Heart right ventricle (tissue), 16 donors: ENCODE data around the gene BARHL1. TPM values are rescaled to one million over a fixed set of nuclear protein-coding genes. Genes with fewer than 3 reads are reported as not detected.

Source experiments
- ATAC-seq, 8 donors: fragments of 200-7000 bp; cut with Tn5 transposase; one replicate each; pipeline ENCODE4 v1.9.1; 2020; ENCODE audit warnings: mild to moderate bottlenecking in 8 of 8, moderate library complexity in 8 of 8, moderate number of reproducible peaks in 1 of 8
- DNase-seq, 2 donors: peaks; one replicate each; pipeline ENCODE4 v3.0.0-alpha.2; 2020
- H3K27ac ChIP-seq, 10 donors: fragments of 200-600 bp; sonication (generic) in 2 of 10; one replicate each; pipeline versions ENCODE4 v1.5.0 to v1.8.0; 2020 to 2022; ENCODE audit warnings: mild to moderate bottlenecking in 3 of 10
- H3K27me3 ChIP-seq, 7 donors: fragments of 200-600 bp; one replicate each; pipeline ENCODE4 v1.8.0; 2021 to 2022; ENCODE audit warnings: mild to moderate bottlenecking in 2 of 7
- H3K36me3 ChIP-seq, 9 donors: fragments of 200-600 bp; sonication (generic) in 1 of 9; one replicate each; pipeline versions ENCODE4 v1.5.0 to v1.8.0; 2020 to 2022; ENCODE audit warnings: mild to moderate bottlenecking in 2 of 9
- H3K4me1 ChIP-seq, 9 donors: fragments of 200-600 bp; sonication (generic) in 1 of 9; one replicate each; pipeline versions ENCODE4 v1.5.0 to v1.8.0; 2020 to 2022; ENCODE audit warnings: mild to moderate bottlenecking in 4 of 9
- H3K4me3 ChIP-seq, 10 donors: fragments of 200-600 bp; sonication (generic) in 2 of 10; one replicate each; pipeline versions ENCODE4 v1.5.0 to v1.8.0; 2020 to 2022; ENCODE audit warnings: mild to moderate bottlenecking in 7 of 10, moderate library complexity in 2 of 10
- H3K9me3 ChIP-seq, 11 donors: fragments of 200-600 bp in 10 of 11; sonication (generic) in 2 of 11; one replicate each; pipeline versions ENCODE4 v1.5.0 to v1.8.0; 2013 to 2022; ENCODE audit warnings: mild to moderate bottlenecking in 2 of 11, control low read depth in 1 of 11, moderate library complexity in 1 of 11
- WGBS, 2 donors: extraction: QIAGEN DNeasy Blood & Tissue Kit; methylation state at CpG; one replicate each; pipeline ENCODE4 v1.1.7; 2013; ENCODE audit warnings: inconsistent platforms in 1 of 2; 5-methylcytosine and 5-hydroxymethylcytosine counted together
- intact Hi-C, 10 donors: fragments of 100-400 bp; cut with DNase I; formaldehyde crosslinking; loops; one replicate each; pipeline versions ENCODE4 v1.11.1 to v1.14.2; 2022
- polyA plus RNA-seq, 2 donors: library from polyadenylated mRNA; stranded (reverse); fragments of 200-250 nt; gene quantifications; one replicate each; pipeline ENCODE4 v1.2.3, GENCODE V29; 2013
- total RNA-seq, 10 donors: library from RNA; stranded (reverse); fragmentation: NEBNext Ultra II Directional in 3 of 10; extraction: Animal tissue kit (Norgen Biotek cat#: 25700) in 3 of 10; gene quantifications; one replicate each; pipeline versions ENCODE4 v1.2.1 to v1.2.4, GENCODE V29; 2021 to 2023
- TF ChIP-seq, protein P1 (sequence below), 9 donors: fragments of 200-600 bp; sonication (generic) in 2 of 9; IDR thresholded peaks; one replicate each; pipeline versions ENCODE4 v1.5.0 to v1.8.0; 2021 to 2022; ENCODE audit warnings: antibody characterized with exemption in 9 of 9, mild to moderate bottlenecking in 5 of 9, moderate library complexity in 1 of 9
- donor health status: Arrhythmogenic right ventricular cardiomyopathy.
- donor health status: ischemic (EF 13 %, LVEDD 7.1; RV severe dilation, severe dysfunction).
- donor health status: healthy with polysubstance abuse.
- donor health status: DM: no; HTN: yes; CAD: no.
- donor health status: DM: no; HTN: no; CAD: no.
- donor health status: ischemic (EF 25% LVEDD 6.9; RV normal size, moderate dysfunction).
- donor health status: ischemic (EF 25% LVEDD 5.7; RV mildly dilated, moderate dysfunction).
- donor health status: healthy.
- donor health status: DM: yes; HTN: yes; CAD: no.
- donor health status: Ischemic cardiomyopathy.
- donor health status: ischemic (EF 35%, LVEDD 5.7; RV mildly dilated, moderate dysfunction).
- donor health status: nonischemic (EF 11% LVEDD 7.7; RV severe dilation, severe dysfunction).
- donor health status: DM: yes; HTN: yes; CAD: no.
- donor health status: PGD.
- donor health status: ischemic (EF 29% LVEDD 5.4; RV normal size, mild dysfunction).
- donor health status: nonischemic (EF 23%, LVEDD 6.1; RV moderate dilation, normal function).

BARHL1 gene
- total and polyA plus RNA-seq, 12 donors = not detected

DNA sequence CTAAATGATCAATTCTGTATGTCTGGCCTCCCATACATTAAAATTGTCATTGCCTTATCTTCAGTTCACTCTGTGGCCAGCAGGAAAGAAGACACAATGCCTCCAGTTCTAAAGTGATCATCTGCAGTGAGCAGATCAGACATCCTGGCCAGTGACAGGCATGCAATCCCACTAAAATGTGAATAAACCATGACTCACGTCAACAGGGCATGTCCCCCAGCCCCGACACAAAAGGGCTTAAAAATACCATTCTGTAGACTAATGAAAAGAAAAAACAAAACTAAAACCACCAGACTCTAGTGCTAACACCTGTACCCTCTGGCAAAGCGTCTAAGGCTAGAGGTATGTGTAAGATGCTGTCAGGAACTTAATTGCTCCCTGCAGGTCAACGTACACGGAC lies 48.9 kb downstream of the BARHL1 start:
- no peak overlapping the region for H3K4me3 ChIP-seq
- 91 to 94% methylated on average over 5 of the region's 5 CpGs for WGBS, 2 donors
- no peaks in the 10 kb centered on the region for H3K4me1 ChIP-seq
- intact Hi-C loops = no loop called here
- H3K36me3 ChIP-seq = peaks cover 0 to 72% (median 33%) of the 10 kb centered on the region in 9 donors
- H3K9me3 ChIP-seq = no peaks in the 10 kb centered on the region
- no peak overlapping the region for H3K27ac ChIP-seq
- DNase-seq (no peak), ATAC-seq (no peak)
- no peaks in the 10 kb centered on the region for H3K27me3 ChIP-seq
- TF ChIP-seq, protein P1, sequence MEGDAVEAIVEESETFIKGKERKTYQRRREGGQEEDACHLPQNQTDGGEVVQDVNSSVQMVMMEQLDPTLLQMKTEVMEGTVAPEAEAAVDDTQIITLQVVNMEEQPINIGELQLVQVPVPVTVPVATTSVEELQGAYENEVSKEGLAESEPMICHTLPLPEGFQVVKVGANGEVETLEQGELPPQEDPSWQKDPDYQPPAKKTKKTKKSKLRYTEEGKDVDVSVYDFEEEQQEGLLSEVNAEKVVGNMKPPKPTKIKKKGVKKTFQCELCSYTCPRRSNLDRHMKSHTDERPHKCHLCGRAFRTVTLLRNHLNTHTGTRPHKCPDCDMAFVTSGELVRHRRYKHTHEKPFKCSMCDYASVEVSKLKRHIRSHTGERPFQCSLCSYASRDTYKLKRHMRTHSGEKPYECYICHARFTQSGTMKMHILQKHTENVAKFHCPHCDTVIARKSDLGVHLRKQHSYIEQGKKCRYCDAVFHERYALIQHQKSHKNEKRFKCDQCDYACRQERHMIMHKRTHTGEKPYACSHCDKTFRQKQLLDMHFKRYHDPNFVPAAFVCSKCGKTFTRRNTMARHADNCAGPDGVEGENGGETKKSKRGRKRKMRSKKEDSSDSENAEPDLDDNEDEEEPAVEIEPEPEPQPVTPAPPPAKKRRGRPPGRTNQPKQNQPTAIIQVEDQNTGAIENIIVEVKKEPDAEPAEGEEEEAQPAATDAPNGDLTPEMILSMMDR (IDR thresholded peaks at IDR 0.05) = no peak

DNA sequence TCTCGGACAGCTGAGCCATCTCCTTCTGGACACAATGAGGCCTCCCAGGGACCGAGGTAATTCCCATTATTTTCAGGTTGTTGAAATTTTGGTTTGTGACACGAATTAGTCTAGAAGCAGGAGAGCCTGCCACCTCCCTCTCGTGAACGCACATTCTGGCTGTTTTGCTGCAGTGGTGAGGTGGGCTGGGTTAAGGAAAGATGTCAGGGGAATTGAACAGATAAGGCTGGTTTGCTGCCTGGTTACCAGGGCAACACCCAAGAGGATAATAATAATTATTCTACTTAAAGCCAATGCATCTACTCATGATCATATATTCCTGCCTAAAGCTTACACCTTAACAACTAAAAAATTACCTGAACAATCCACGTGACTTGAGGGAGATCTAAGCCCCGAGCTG lies 49.3 kb downstream of the BARHL1 start:
- Histone ChIP-seq H3K36me3 (peaks cover 0 to 71% (median 32%) of the 10 kb centered on the region in 9 donors), H3K9me3 (no peaks in the 10 kb centered on the region), H3K27ac (no peak overlapping the region), H3K27me3 (no peaks in the 10 kb centered on the region), H3K4me1 (no peaks in the 10 kb centered on the region), H3K4me3 (no peak overlapping the region)
- WGBS, 2 donors = 78 to 85% methylated on average over 7 of the region's 7 CpGs
- TF ChIP-seq, protein P1 (IDR thresholded peaks at IDR 0.05) = no peak
- no peak for DNase-seq
- intact Hi-C loops = no loop called here
- ATAC-seq = no peak

DNA sequence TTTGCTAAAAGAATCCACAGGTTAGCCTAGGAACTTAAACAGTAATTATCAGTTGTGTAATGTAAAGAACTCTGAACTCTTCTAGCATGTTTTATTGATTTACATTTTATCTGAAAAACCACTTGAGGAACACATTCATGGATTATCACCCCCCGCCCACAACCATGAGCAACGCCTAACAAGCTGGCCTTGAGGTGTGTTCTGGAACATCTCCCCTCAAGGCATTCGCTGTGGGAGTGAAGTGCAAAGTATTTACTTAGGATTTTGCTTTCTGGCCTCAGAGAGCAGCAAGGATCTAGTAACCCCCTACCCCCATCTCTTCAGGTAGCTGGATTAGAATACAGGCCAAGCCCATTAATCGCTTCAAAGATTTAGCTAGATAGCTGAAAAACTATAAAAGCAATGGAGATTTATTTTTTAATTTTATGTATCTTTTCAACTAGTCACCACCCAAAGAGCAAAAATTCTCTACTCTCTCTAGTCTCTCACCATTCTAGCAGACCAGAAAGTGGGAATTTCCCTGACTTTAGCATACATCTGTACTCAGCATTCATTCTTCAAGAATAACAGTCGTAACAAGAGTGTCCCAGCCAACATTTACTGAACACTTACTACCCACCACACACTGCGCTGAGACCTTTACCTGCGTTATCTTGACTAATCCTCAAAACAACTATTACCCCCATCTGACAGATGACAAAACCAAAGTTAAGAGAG lies 50.2 kb downstream of the BARHL1 start:
- Histone ChIP-seq H3K9me3 (no peaks in the 10 kb centered on the region), H3K4me3 (no peak overlapping the region), H3K4me1 (no peaks in the 10 kb centered on the region), H3K27ac (no peak overlapping the region), H3K27me3 (no peaks in the 10 kb centered on the region), H3K36me3 (peaks cover 0 to 71% (median 30%) of the 10 kb centered on the region in 9 donors)
- 95 to 96% methylated on average over 7 of the region's 7 CpGs for WGBS, 2 donors
- TF ChIP-seq, protein P1 (IDR thresholded peaks at IDR 0.05) = no peak
- intact Hi-C loops = no loop called here
- DNase-seq (no peak), ATAC-seq (no peak)

DNA sequence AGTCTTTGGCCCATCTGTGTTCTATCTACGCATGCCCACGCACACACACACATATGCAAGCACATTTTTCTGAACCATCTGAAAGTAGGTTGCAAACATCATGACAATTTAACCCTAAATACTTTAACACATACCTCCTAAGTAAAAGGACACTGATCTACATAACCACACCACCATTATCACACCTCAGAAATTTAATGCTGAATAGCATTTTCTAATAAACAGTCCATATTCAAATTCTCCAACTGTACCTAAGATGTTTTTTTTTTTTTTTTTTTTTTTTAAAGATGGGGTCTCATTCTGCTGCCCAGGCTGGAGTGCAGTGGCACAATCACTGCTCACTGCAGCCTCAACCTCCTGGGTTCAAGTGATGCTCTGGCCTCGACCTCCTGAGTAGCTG lies 51.9 kb downstream of the BARHL1 start:
- H3K27me3 ChIP-seq = no peaks in the 10 kb centered on the region
- ATAC-seq (no peak), DNase-seq (no peak)
- no peak overlapping the region for H3K4me3 ChIP-seq
- H3K4me1 ChIP-seq = no peaks in the 10 kb centered on the region
- TF ChIP-seq, protein P1 (IDR thresholded peaks at IDR 0.05) = no peak
- H3K9me3 ChIP-seq = no peaks in the 10 kb centered on the region
- 96 to 98% methylated on average over 3 of the region's 3 CpGs for WGBS, 2 donors
- H3K36me3 ChIP-seq = peaks cover 0 to 71% (median 29%) of the 10 kb centered on the region in 9 donors
- intact Hi-C loops = no loop called here
- H3K27ac ChIP-seq = no peak overlapping the region
